HepG2 (cell line): ENCODE measurements around the gene TRIAP1. TPM values are rescaled to one million over a fixed set of nuclear protein-coding genes. Genes with fewer than 3 reads are reported as not detected.
A peak's percentile ranks its signal among the peaks of the same experiment; 100 is the strongest.

Experiments
- AHDC1 ChIP-seq: sonication (generic); formaldehyde crosslinking; IDR thresholded peaks from 2 replicates; pipeline ENCODE4 v1.5.1; 2020; ENCODE audit warnings: mild to moderate bottlenecking, missing genetic modification reagents, borderline replicate concordance
- HDAC6 ChIP-seq: fragments of 200-600 bp; sonication (generic); IDR thresholded peaks from 2 replicates; pipeline ENCODE4 v1.7.0; 2017; ENCODE audit warnings: mild to moderate bottlenecking, antibody characterized with exemption, low read length, low read depth
- HNF1A ChIP-seq, 2 experiments: sonication (generic) in 1 of 2; formaldehyde crosslinking in 1 of 2; IDR thresholded peaks; 2 replicates each; pipeline versions ENCODE4 v1.4.0 to v1.6.1; 2016 to 2020; ENCODE audit warnings: borderline replicate concordance in 1 of 2, low read depth in 1 of 2, mild to moderate bottlenecking in 1 of 2, missing genetic modification reagents in 1 of 2
- KAT7 ChIP-seq: IDR thresholded peaks from 2 replicates; pipeline ENCODE4 v1.6.1; 2018; ENCODE audit warnings: borderline replicate concordance, missing compliant biosample characterization
- POLR2AphosphoS2 ChIP-seq: IDR thresholded peaks from 2 replicates; pipeline ENCODE4 v1.6.1; 2011; ENCODE audit warnings: low read depth, low read length, improper control_type of control experiment
- SMAD9 ChIP-seq: sonication (generic); formaldehyde crosslinking; IDR thresholded peaks from 2 replicates; pipeline ENCODE4 v1.5.1; 2020; ENCODE audit warnings: mild to moderate bottlenecking, missing genetic modification reagents
- ZNF605 ChIP-seq: sonication (generic); formaldehyde crosslinking; IDR thresholded peaks from 2 replicates; pipeline ENCODE4 v1.8.0; 2022; ENCODE audit warnings: mild to moderate bottlenecking, missing genetic modification reagents
- ZNF609 ChIP-seq: sonication (generic); formaldehyde crosslinking; IDR thresholded peaks from 2 replicates; pipeline ENCODE4 v1.4.0; 2020; ENCODE audit warnings: mild to moderate bottlenecking, missing genetic modification reagents, borderline replicate concordance
- polyA plus RNA-seq, 8 experiments: library from polyadenylated mRNA; depleted of rRNA in 3 of 8; stranded (reverse) in 7 of 8; unstranded in 1 of 8; fragments of >200 nt; fragmentation: Illumina TruSeq in 4 of 8; extraction: Trizol in 4 of 8; gene quantifications; 2 replicates each; pipeline versions ENCODE4 v1.2.1 to v1.2.3, GENCODE V29; 2011 to 2016; ENCODE audit warnings: low read depth in 4 of 8, missing spikeins in 1 of 8, mixed read lengths in 1 of 8; ENCODE audit not compliant: insufficient read depth in 1 of 8
- total RNA-seq, 5 experiments: library from RNA; depleted of rRNA; stranded (reverse); fragments of >200 nt; fragmentation: Illumina TruSeq; extraction: Trizol; gene quantifications; 2 replicates each; pipeline ENCODE4 v1.2.3, GENCODE V29; 2016; ENCODE audit warnings: low read depth in 1 of 5

The TRIAP1 gene
- total and polyA plus RNA-seq, 2 of the 13 experiments (the other 11 are each of a cell fraction or from before 2014, with no cell fraction given): 55.0 to 117 TPM

GRCh38 chr12:120445911-120446843 lies at the start of gene TRIAP1, which contains the start of gene GATC (continued):
- TF ChIP-seq HNF1A (IDR thresholded peaks at IDR 0.05; ENCODE audit: low read depth) (no peak; the same call in 1 of the 2 replicates), HNF1A (CRISPR knock-in tag; IDR thresholded peaks at IDR 0.05; ENCODE audit: borderline replicate concordance) (peak; percentile 84; the same call in 1 of the 2 replicates), KAT7 (CRISPR knock-in tag) (peak; percentile 98), ZNF609 (peak; percentile 72), POLR2AphosphoS2 (peak; percentile 44; the same call in 1 of the 2 replicates), HDAC6 (no peak), AHDC1 (CRISPR knock-in tag) (peak; percentile 56; the same call in 1 of the 2 replicates), ZNF605 (CRISPR knock-in tag) (peak; percentile 92), SMAD9 (CRISPR knock-in tag) (no peak)
